ENCODE data around the gene CYP11A1.

Gene CYP11A1

DNA sequence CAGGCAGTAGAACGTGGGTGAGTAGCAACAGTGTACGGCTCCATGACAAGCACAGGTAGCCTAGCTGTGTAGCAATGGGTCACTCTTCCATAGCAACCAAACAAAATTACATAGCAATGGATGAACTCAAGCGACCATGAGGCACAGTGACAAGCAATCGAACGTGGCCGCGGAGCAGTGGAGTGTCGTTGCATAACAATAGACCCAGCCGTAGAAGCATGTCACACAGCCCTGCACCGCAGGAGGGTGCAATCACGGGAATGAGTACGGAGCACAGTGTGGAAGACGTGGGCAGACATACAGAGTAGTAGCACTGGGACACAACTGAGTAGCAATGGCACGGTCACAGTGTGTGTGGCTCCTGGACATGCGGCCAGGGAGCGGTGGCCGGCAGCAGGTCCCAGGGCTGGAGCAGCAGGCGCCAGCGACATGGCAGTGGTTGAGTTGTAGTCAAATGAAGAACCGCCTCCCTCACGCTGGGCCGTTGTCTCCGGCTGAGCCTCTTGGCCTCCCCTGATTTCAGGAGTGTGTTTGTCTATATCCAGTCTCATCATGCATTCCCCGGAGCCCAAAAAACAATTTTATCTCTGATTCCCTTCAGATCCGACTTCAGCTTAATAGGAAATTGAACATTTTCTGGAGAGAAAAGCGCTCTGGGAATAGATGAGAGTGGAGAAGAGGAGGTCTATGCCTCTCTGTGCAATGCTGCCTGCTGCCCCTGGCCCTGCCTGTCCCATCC is 67.2 kb downstream of the CYP11A1 start:
- no peak for DNase-seq (ENCODE audit: low spot score)

DNA sequence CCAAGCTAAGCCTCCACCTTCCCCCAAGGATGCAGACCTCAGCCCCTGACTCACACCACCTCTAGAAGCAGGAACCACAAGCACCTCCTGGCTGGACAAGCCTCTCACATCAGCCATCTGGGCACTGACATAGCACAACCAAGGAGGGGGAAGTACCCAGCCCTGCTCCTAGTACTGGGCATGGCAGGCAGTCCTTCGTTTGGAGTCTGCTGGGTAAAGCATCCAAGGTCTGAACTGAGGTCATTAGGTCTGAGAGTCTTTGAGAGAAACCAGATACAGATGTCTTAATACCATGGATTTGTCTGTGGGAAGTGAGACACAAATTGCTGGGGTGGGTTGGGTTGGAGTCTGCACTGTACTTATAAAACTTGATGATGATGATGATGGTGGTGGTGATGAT is 69.6 kb downstream of the CYP11A1 start:
- no peak for DNase-seq (ENCODE audit: low spot score)

DNA sequence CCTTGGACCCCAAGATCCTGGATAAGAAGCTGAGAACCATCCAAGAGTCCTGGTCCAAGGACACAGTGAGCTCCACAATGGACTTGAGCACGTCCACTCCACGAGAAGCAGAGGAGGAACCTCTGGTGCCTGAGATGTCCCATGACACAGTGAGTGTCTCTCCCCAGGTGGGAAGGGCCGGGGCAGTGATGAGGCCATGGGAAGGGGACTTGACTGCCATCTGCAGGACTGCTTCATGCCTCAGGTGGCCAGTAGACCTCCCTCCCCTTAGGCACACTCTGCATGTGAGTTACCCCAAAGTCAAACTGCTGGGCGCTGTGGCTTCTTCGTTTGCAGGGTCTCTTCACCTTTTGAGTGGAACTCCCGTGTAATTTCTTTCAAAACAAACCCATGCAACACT is 71.6 kb downstream of the CYP11A1 start:
- DNase-seq (ENCODE audit: low spot score): no peak

DNA sequence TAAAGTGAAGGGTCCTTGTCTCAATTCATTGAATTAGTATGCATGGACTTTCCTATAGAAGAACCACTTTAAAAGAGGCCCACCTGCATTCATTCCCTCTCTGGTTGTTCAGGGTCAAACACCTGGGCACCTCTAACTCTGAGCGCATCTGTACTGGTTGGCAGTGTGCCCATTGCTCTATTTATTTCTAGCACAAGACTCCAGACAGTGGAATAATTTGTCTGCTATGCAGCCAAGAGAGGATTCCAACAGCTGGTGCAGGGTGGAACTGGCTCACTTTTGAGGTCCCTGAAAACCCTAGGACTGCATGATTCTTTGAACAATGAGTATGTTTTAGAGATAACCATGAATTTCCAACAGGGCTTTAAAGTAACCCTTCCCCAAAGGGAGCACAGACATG is 73.4 kb downstream of the CYP11A1 start:
- no peak for DNase-seq (ENCODE audit: low spot score)

DNA sequence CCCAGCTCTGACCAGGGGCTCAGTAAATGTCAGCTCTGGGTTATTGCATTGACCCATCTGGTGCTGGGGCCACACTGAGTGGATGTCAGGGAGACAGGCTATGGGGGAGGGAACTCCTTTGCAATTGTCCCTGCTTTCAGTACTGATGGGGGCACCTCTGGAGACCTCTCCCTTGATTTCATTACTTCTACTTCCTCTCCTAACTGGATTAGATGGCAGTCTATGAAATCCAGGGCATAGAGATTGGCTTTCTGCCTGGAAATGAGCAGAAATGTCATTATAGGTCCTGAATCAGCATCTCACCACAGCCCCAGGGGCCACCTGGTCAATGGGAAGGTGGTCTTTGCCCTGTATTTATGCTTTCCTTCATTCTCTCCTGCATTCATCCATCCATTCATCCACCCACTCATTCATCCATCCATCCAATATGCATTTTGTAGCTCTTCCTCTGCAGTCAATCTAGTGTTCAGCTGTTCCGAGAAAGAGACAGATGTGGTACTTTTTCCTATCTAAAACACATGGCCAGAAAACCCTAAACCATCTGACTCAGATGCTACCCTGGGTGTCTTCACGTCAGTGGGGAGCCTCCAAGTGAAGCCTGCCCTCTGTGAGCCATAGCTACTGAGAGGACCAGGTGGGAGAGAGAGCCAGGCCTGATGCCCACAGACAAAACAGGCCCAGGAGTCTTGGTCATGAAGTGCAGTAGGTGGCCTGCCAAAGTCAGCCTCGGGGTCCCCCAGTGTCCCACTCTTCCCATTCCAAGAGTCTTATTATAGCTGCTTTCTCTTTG is 74.2 kb downstream of the CYP11A1 start:
- DNase-seq (ENCODE audit: low spot score): no peak

DNA sequence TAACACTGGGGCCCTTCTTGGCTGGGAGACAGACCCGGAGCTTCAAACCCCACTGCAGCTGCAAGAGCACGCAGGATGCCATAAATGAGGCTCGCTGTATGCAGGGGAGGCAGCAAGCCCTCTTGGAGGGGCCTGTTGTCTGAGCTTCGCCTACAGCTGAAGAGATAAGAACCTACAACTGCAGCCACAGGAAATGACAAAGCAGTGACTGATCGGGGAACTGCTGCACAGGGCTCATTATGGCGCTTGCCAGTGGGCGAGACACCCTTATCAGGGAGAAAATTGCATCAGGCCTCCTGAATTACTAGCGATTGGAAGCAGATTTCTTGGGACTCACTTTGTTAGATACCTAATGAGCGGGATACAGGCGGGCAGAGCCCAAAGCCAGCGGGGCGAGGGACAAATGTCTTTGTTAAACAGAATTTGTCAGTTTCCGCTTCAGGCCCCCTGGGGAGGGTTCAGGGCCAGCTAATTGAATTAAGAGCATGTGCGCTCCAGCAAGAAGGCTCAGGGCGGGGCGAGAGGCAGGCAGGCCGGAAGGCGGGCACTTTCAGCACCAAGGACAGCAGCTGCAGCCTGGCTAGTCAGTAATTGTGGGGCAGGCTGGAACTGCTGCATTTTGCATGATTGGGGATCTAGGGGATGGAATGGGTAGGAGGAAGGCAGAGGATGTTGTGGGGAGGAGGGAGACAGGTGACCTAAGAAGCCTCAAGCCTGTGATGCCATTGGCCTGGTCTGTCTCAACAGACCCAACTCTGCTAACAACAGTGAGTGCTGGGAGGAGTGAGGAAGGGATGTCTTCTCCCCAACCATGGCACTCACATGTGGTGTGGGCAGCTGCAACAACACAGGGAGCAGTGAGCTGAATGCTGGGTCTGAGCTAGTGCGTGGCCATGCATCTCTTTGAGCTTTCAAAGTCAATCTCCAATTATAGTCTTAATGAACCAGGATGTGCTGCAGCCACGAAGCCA is 76.1 kb downstream of the CYP11A1 start:
- DNase-seq (ENCODE audit: low spot score): peak; percentile 36

DNA sequence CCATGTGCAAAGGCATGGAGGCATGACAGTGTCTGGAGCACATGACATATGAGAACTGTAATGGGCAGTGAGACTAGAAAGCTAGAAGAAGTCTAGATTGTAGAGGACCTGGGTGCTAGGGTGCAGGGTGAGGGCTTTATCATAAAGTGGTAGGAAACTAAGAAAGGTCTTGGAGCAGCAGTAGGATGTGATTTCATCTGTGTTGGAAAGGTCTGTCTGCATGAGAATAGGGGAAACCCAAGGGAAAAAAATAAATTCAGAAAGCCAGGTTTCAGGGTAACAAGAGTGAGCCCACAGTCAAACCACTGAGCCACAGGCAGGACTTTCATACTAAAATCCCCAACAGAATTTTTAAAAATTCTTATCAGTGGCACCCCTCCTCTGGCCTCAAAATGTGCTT is 76.8 kb downstream of the CYP11A1 start:
- DNase-seq (ENCODE audit: low spot score): no peak

DNA sequence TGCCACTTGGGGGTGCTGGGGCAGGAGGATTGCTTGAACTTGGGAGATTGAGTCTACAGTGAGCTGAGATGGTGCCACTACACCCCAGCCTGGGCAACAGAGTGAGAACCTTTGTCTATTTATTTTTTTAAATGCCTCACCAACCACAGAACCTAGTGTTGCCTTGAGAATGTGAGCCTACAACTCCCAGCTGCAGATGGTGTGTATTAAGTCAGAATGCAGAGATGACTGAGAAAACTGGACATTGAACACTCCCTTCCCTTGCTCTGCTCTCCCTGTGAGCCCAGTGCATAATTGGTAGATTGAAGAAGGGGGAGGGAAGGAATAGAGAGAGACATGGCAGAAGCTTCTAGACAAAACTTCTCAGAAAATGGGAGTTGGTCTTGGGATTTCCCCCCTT is 77.8 kb downstream of the CYP11A1 start:
- no peak for DNase-seq (ENCODE audit: low spot score)

Measured in CD4-positive, alpha-beta T cell treated with Interleukin-6 at 100 ng/mL for 8 hours (primary cell).